GM12878 (cell line): ENCODE results near the gene PPBP. TPM values are rescaled to one million over a fixed set of nuclear protein-coding genes. Genes with fewer than 3 reads are reported as not detected.

Source experiments
- ATAC-seq: fragments of 200-7000 bp; cut with Tn5 transposase; 3 replicates; pipeline ENCODE4 v1.9.1; 2020; ENCODE audit warnings: mild to moderate bottlenecking, moderate library complexity
- BruUV-seq: library from RNA; stranded (reverse); fragments of 400-500 nt; replicated peaks from 2 replicates; lab custom pipeline; 2021; lab: Mats Ljungman, UMichigan
- CTCF ChIA-PET: fragments of 300-600 bp; sonication (Branson Sonifier 250); formaldehyde crosslinking; extraction: SDS; loops from one replicate; lab custom pipeline; 2021; ENCODE audit warnings: inconsistent platforms; lab: Yijun Ruan, JAX
- POLR2A ChIA-PET: fragments of 350-600 bp; formaldehyde crosslinking; extraction: SDS; loops from one replicate; lab custom pipeline; 2021; ENCODE audit warnings: inconsistent platforms; lab: Charles Lee
- RAD21 ChIA-PET: fragments of 300-600 bp; sonication (Branson Sonifier 250); formaldehyde crosslinking; loops from one replicate; lab custom pipeline; 2023; ENCODE audit warnings: antibody characterized with exemption; ENCODE audit not compliant: unreplicated experiment; lab: Charles Lee
- SMC1A ChIA-PET: fragments of 300-600 bp; sonication (Branson Sonifier 250); formaldehyde crosslinking; loops from one replicate; lab custom pipeline; 2023; ENCODE audit not compliant: unreplicated experiment, uncharacterized antibody; lab: Charles Lee
- DNase-seq: peaks from one replicate; pipeline ENCODE4 v3.0.0-alpha.2; 2011; ENCODE audit warnings: low read depth, low spot score
- FAIRE-seq: peaks from 3 replicates; lab custom pipeline; 2011; peaks lifted over from hg19 to GRCh38; lab: Jason Lieb, UNC
- H2AFZ ChIP-seq: 2 replicates; pipeline ENCODE4 v1.6.0; 2011; ENCODE audit warnings: low read depth, low read length, control low read depth; ENCODE audit not compliant: control insufficient read depth
- H3K27ac ChIP-seq: 2 replicates; pipeline ENCODE4 v1.5.1; 2011; ENCODE audit warnings: control low read depth; ENCODE audit not compliant: control insufficient read depth, insufficient read depth
- H3K27me3 ChIP-seq, 2 experiments: replicated peaks in 1 of 2; 2 replicates each; pipeline versions ENCODE4 v1.6.0 to v1.6.1; 2011; ENCODE audit warnings: low read length in 1 of 2; ENCODE audit not compliant: control insufficient read depth in 2 of 2, insufficient read depth in 2 of 2
- H3K36me3 ChIP-seq, 2 experiments: 2 replicates each; pipeline ENCODE4 v1.5.1; 2011; ENCODE audit warnings: low read length in 1 of 2; ENCODE audit not compliant: control insufficient read depth in 2 of 2, insufficient read depth in 2 of 2
- H3K4me1 ChIP-seq: 2 replicates; pipeline ENCODE4 v1.6.1; 2011; ENCODE audit warnings: mild to moderate bottlenecking, low read length, moderate library complexity, mixed read lengths; ENCODE audit not compliant: control insufficient read depth, insufficient read depth
- H3K4me2 ChIP-seq: 2 replicates; pipeline ENCODE4 v1.6.0; 2011; ENCODE audit warnings: control low read depth; ENCODE audit not compliant: control insufficient read depth, insufficient read depth
- H3K4me3 ChIP-seq: fragments of 200-600 bp; sonication (generic); 2 replicates; pipeline ENCODE4 v1.5.1; 2016
- H3K79me2 ChIP-seq: 2 replicates; pipeline ENCODE4 v1.6.0; 2011; ENCODE audit warnings: low read length; ENCODE audit not compliant: control insufficient read depth, insufficient read depth
- H3K9ac ChIP-seq: 2 replicates; pipeline ENCODE4 v1.8.0; 2011; ENCODE audit warnings: low read length, control low read depth, mixed read lengths; ENCODE audit not compliant: control insufficient read depth, insufficient read depth
- H3K9me3 ChIP-seq: replicated peaks from 3 replicates; pipeline ENCODE4 v1.5.1; 2011; ENCODE audit warnings: mild to moderate bottlenecking, low read length; ENCODE audit not compliant: control insufficient read depth, insufficient read depth
- H4K20me1 ChIP-seq: 2 replicates; pipeline ENCODE4 v1.6.0; 2011; ENCODE audit not compliant: control insufficient read depth, insufficient read depth
- BACH1 ChIP-seq: fragments of 450-650 bp; IDR thresholded peaks from 2 replicates; pipeline ENCODE4 v1.6.1; 2017; ENCODE audit warnings: mild to moderate bottlenecking, borderline replicate concordance
- BCLAF1 ChIP-seq: fragments of 450-650 bp; IDR thresholded peaks from 2 replicates; pipeline ENCODE4 v1.6.1; 2017; ENCODE audit warnings: antibody characterized with exemption, mild to moderate bottlenecking, moderate library complexity
- CEBPZ ChIP-seq: fragments of 150-350 bp; IDR thresholded peaks from 2 replicates; pipeline ENCODE4 v1.6.1; 2016; ENCODE audit warnings: low read depth, low read length
- HDAC6 ChIP-seq: fragments of 200-600 bp; sonication (generic); IDR thresholded peaks from one replicate; pipeline ENCODE4 v1.8.0; 2017; ENCODE audit warnings: antibody characterized with exemption; ENCODE audit not compliant: unreplicated experiment
- IKZF2 ChIP-seq, 2 experiments: fragments of 450-650 bp; IDR thresholded peaks; 2 replicates each; pipeline ENCODE4 v1.6.1; 2017; ENCODE audit warnings: mild to moderate bottlenecking in 2 of 2, moderate library complexity in 2 of 2
- MTA3 ChIP-seq: IDR thresholded peaks from 2 replicates; pipeline ENCODE4 v1.6.1; 2012; ENCODE audit warnings: low read length, inconsistent platforms, borderline replicate concordance
- PAX5 ChIP-seq: IDR thresholded peaks from 2 replicates; pipeline ENCODE4 v1.6.1; 2011; ENCODE audit warnings: low read depth, low read length, borderline replicate concordance
- TBL1XR1 ChIP-seq: IDR thresholded peaks from 2 replicates; pipeline ENCODE4 v1.6.1; 2012; ENCODE audit warnings: low read depth, low read length, improper control_type of control experiment
- WRNIP1 ChIP-seq: IDR thresholded peaks from 2 replicates; pipeline ENCODE4 v1.6.1; 2011; ENCODE audit warnings: low read depth, low read length, improper control_type of control experiment, borderline replicate concordance
- ZNF622 ChIP-seq: fragments of 450-650 bp; IDR thresholded peaks from 2 replicates; pipeline ENCODE4 v1.6.1; 2017; ENCODE audit warnings: mild to moderate bottlenecking, inconsistent platforms
- in situ Hi-C: fragments of 300-500 bp; cut with MboI; formaldehyde crosslinking; loops from 9 replicates; pipeline ENCODE4 v1.14.3; 2018; ENCODE audit warnings: mixed read lengths
- intact Hi-C: fragments of 100-400 bp; cut with micrococcal nuclease; formaldehyde crosslinking; loops from one replicate; pipeline ENCODE4 v1.14.2; 2022; ENCODE audit not compliant: unreplicated experiment
- polyA plus RNA-seq, 11 experiments: library from polyadenylated mRNA; depleted of rRNA in 4 of 11; unstranded in 6 of 11; stranded (reverse) in 5 of 11; fragments of >200 nt; fragmentation: Nextera tagmentation in 4 of 11; fragmentation: Illumina TruSeq in 1 of 11; extraction: Ambion mirVana in 4 of 11; extraction: Trizol in 1 of 11; gene quantifications; 1 replicate in 1 of 11; 2 replicates in 10 of 11; pipeline versions ENCODE4 v1.2.1 to v1.2.3, GENCODE V29; 2011 to 2016; ENCODE audit warnings: inconsistent platforms in 2 of 11, missing spikeins in 2 of 11, low read depth in 1 of 11
- total RNA-seq, 4 experiments: library from RNA; depleted of rRNA in 3 of 4; stranded (reverse); fragments of >200 nt in 3 of 4; fragmentation: Illumina TruSeq in 1 of 4; extraction: Trizol in 1 of 4; gene quantifications; 2 replicates each; pipeline versions ENCODE4 v1.2.1 to v1.2.3, GENCODE V29; 2013 to 2021
- TF ChIP-seq, protein P1 (sequence below): fragments of 450-650 bp; IDR thresholded peaks from 2 replicates; pipeline ENCODE4 v1.6.1; 2017; ENCODE audit warnings: borderline replicate concordance

Gene PPBP
- total and polyA plus RNA-seq, 10 of the 15 experiments (the other 5 are each of a cell fraction or from before 2014, with no cell fraction given) = not detected

DNA sequence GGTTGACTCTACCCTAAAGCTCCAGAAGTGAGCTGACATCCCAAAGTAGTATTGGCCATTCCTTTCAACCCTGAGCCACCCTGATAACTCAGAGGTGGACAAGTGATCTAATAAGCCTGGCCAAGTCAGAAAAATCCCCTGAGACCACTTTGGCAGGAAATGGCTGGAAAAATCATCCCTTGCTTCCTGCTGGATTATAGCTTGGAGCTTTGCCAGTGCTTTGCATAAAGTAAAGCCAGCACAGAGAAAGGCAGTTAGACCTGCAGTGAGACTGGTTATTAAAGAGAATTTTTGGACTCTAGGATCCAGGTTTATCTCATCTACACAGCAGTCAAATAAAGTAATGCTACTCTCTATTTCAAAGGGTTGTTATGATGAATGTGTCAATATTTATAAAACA is 44.1 kb upstream of the PPBP start:
- BruUV-seq = no TSS peak
- intact Hi-C loops (loop anchor here (10.0 kb wide), 1 partner anchor 367 kb away; no protein-coding TSS in a partner anchor), in situ Hi-C loops (no loop called here)
- Histone ChIP-seq H3K4me1 (no peaks in the 10 kb centered on the region), H3K9ac (no peak overlapping the region), H3K79me2 (no peaks in the 10 kb centered on the region), H3K4me3 (no peak overlapping the region), H2AFZ (no peak overlapping the region), H3K36me3 (no peaks in the 10 kb centered on the region), H3K4me2 (no peak overlapping the region), H3K27me3 (no peaks in the 10 kb centered on the region), H4K20me1 (no peaks in the 10 kb centered on the region), H3K9me3 (no peaks in the 10 kb centered on the region), H3K27ac (no peak overlapping the region)
- FAIRE-seq (no peak), DNase-seq (no peak), ATAC-seq (no peak)
- TF ChIP-seq BCLAF1 (no peak), CEBPZ (no peak), PAX5 (no peak), TBL1XR1 (no peak), IKZF2 (IDR thresholded peaks at IDR 0.05) (no peak), ZNF622 (no peak), WRNIP1 (no peak), HDAC6 (no peak), BACH1 (no peak), MTA3 (no peak)
- TF ChIP-seq, protein P1, sequence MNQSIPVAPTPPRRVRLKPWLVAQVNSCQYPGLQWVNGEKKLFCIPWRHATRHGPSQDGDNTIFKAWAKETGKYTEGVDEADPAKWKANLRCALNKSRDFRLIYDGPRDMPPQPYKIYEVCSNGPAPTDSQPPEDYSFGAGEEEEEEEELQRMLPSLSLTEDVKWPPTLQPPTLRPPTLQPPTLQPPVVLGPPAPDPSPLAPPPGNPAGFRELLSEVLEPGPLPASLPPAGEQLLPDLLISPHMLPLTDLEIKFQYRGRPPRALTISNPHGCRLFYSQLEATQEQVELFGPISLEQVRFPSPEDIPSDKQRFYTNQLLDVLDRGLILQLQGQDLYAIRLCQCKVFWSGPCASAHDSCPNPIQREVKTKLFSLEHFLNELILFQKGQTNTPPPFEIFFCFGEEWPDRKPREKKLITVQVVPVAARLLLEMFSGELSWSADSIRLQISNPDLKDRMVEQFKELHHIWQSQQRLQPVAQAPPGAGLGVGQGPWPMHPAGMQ = no peak
- ChIA-PET RAD21 (no interaction called here), SMC1A (no interaction called here), CTCF (no interaction called here), POLR2A (no interaction called here)
